ENCODE results near the gene KYNU. TPM values are rescaled to one million over a fixed set of nuclear protein-coding genes. Genes with fewer than 3 reads are reported as not detected.
"Not testable (repeated sequence)": the region's sequence is repeated elsewhere in the genome, so short reads cannot be mapped to it uniquely, and the experiment has no call there.

KYNU gene
- total RNA-seq, 1 donor from 2014 or later: 0.21 TPM

- Mint-ChIP-seq H3K4me3 (ENCODE audit: unreplicated experiment) (no peak overlapping the region), H3K9me3 (ENCODE audit: unreplicated experiment) (no peaks in the 10 kb centered on the region), H3K27ac (ENCODE audit: unreplicated experiment) (no peak overlapping the region), H3K4me1 (ENCODE audit: unreplicated experiment) (peaks cover 54% of the 10 kb centered on the region), H3K36me3 (ENCODE audit: unreplicated experiment) (no peaks in the 10 kb centered on the region), H3K27me3 (ENCODE audit: unreplicated experiment) (no peaks in the 10 kb centered on the region)
- no peak for DNase-seq (ENCODE audit: extremely low spot score, unreplicated experiment)
- TF ChIP-seq CTCF (IDR thresholded peaks at IDR 0.05): no peak
These were observed 11.0 kb upstream of the KYNU start for GRCh38 chr2:142866426-142866825.

GRCh38 chr2:142867136-142867535 lies 10.3 kb upstream of the KYNU start:
- Mint-ChIP-seq H3K27me3 (ENCODE audit: unreplicated experiment) (no peaks in the 10 kb centered on the region), H3K4me3 (ENCODE audit: unreplicated experiment) (no peak overlapping the region), H3K4me1 (ENCODE audit: unreplicated experiment) (peaks cover 54% of the 10 kb centered on the region), H3K36me3 (ENCODE audit: unreplicated experiment) (no peaks in the 10 kb centered on the region), H3K27ac (ENCODE audit: unreplicated experiment) (peak overlapping the region; percentile 84), H3K9me3 (ENCODE audit: unreplicated experiment) (no peaks in the 10 kb centered on the region)
- no peak for TF ChIP-seq CTCF (IDR thresholded peaks at IDR 0.05)
- no peak for DNase-seq (ENCODE audit: extremely low spot score, unreplicated experiment)

GRCh38 chr2:142868229-142868762 lies 9.2 kb upstream of the KYNU start:
- no peaks in the 10 kb centered on the region for H3K9me3 Mint-ChIP-seq (ENCODE audit: unreplicated experiment)
- H3K27me3 Mint-ChIP-seq (ENCODE audit: unreplicated experiment): no peaks in the 10 kb centered on the region
- H3K27ac Mint-ChIP-seq (ENCODE audit: unreplicated experiment): peak overlapping the region; percentile 91
- H3K4me3 Mint-ChIP-seq (ENCODE audit: unreplicated experiment): peak overlapping the region; percentile 40
- H3K36me3 Mint-ChIP-seq (ENCODE audit: unreplicated experiment): no peaks in the 10 kb centered on the region
- peak; percentile 91 for DNase-seq (ENCODE audit: extremely low spot score, unreplicated experiment)
- no peak for TF ChIP-seq CTCF (IDR thresholded peaks at IDR 0.05)
- peaks cover 56% of the 10 kb centered on the region for H3K4me1 Mint-ChIP-seq (ENCODE audit: unreplicated experiment)

- peaks cover 58% of the 10 kb centered on the region for H3K4me1 Mint-ChIP-seq (ENCODE audit: unreplicated experiment)
- H3K9me3 Mint-ChIP-seq (ENCODE audit: unreplicated experiment); H3K27me3 Mint-ChIP-seq (ENCODE audit: unreplicated experiment); H3K4me3 Mint-ChIP-seq (ENCODE audit: unreplicated experiment); H3K27ac Mint-ChIP-seq (ENCODE audit: unreplicated experiment); DNase-seq (ENCODE audit: extremely low spot score, unreplicated experiment); H3K36me3 Mint-ChIP-seq (ENCODE audit: unreplicated experiment): not testable (repeated sequence)
These were observed 8.4 kb upstream of the KYNU start for GRCh38 chr2:142869065-142869460.

- H3K27me3 Mint-ChIP-seq (ENCODE audit: unreplicated experiment): no peaks in the 10 kb centered on the region
- no peaks in the 10 kb centered on the region for H3K36me3 Mint-ChIP-seq (ENCODE audit: unreplicated experiment)
- no peak for DNase-seq (ENCODE audit: extremely low spot score, unreplicated experiment)
- no peak overlapping the region for H3K4me3 Mint-ChIP-seq (ENCODE audit: unreplicated experiment)
- peaks cover 61% of the 10 kb centered on the region for H3K4me1 Mint-ChIP-seq (ENCODE audit: unreplicated experiment)
- TF ChIP-seq CTCF (IDR thresholded peaks at IDR 0.05): no peak
- H3K27ac Mint-ChIP-seq (ENCODE audit: unreplicated experiment): no peak overlapping the region
- no peaks in the 10 kb centered on the region for H3K9me3 Mint-ChIP-seq (ENCODE audit: unreplicated experiment)
These were observed 7.9 kb upstream of the KYNU start for GRCh38 chr2:142869461-142870106.
